T1000 (cell line): Measurements from ENCODE around the gene USP24.
"Not testable (repeated sequence)": the region's sequence is repeated elsewhere in the genome, so short reads cannot be mapped to it uniquely, and the experiment has no call there.

Experiments
- DNase-seq: peaks from one replicate; lab custom pipeline; 2025; ENCODE audit warnings: mixed read lengths; lab: John Stamatoyannopoulos, UW

Gene USP24

DNA sequence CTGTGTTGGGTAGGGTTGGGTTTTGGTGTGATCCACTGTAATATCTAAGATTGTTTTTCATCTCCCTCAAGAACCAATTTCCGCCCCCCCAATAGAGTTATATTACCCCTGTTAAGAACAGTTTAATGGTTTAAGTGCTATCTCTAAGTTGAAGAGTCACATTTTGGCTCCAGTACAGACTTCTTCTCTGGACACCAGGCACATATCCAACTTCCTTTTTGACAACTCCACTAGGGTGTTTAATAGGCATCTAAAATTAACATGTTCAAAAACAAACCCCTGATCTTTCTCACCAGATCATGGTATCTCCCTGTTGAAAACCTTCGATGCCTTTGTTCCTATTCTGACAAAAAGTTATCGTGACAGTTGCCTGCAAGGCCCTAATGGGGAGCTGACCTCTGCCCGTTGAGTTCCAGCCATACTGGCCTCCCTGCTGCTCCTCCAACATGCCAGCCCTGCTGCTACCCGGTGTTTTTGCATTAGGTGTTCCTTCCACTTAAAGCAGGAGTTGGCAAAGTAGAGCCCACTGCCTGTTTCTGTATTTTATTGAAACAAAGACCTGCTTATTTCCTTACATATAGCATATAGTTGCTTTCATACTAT, 18.6 kb downstream of the USP24 start:
- DNase-seq, result no peak

DNA sequence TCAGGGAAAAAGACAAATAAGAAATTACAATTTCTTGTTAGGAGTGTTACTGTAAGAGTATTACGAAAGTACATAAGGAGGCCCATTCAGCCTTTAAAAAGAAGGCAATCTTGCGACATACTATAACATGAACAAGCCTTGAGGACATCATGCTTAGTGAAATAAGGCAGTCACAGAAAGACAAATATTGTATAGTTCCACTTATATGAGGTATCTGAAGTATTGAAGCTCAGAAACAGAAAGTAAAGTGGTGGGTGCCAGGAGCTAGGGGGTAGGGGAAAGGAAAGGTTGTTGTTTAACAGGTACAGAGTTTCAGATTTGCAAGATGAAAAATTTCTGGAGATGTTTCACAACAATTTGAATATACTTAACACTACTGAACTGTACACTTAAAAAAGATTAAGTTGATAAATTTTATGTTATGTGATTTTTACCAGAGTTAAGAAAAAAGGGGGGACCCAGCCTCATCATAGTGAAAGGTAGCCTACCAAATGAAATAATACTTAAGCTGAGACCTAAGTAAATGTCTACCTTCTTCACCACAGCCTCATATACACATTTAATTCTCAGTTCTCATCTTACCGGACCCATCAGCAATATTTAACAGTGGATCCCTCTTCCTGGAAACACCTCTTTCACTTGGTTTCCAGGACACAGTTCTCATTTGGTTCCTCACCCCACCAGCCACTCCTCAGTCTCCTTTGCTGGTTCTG, 19.5 kb downstream of the USP24 start:
- no peak for DNase-seq

DNA sequence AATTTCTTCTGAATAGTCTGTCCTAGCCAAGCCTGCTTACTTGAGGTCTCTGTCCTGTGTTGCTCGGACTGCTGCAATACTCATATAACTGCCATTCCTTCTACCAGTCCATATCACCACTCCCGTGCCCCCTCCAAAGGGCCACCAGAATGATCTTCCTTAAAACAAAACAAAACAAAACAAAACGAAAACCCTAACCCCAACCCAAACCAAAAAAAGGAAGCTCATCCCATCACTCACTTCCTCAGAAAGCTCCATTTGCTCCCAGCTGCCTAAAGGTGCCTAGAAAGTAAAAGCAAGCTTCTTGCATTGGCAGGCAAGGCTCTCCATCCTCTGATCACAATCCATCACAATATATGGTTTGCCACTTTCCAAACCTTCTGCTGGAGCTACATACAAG, 20.3 kb downstream of the USP24 start:
- no peak for DNase-seq

DNA sequence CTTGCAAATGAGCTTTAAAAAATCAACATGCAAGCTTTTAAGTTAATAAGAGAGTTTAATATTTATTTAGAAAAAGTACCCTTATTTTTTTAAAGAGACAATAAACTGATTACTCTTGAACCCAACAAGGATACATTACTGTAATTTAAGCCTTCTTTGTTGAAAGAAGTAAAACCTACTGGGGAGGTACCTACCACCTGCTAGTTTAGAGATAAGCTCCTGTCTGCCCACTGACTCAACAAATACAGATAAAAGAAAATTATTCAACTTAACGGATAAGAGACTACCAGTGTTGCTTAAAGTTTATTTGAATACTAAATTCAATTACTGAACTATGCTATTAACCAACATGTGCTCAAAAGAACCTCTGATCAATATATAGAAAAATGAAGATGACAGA, 23.1 kb downstream of the USP24 start:
- DNase-seq, result no peak

DNA sequence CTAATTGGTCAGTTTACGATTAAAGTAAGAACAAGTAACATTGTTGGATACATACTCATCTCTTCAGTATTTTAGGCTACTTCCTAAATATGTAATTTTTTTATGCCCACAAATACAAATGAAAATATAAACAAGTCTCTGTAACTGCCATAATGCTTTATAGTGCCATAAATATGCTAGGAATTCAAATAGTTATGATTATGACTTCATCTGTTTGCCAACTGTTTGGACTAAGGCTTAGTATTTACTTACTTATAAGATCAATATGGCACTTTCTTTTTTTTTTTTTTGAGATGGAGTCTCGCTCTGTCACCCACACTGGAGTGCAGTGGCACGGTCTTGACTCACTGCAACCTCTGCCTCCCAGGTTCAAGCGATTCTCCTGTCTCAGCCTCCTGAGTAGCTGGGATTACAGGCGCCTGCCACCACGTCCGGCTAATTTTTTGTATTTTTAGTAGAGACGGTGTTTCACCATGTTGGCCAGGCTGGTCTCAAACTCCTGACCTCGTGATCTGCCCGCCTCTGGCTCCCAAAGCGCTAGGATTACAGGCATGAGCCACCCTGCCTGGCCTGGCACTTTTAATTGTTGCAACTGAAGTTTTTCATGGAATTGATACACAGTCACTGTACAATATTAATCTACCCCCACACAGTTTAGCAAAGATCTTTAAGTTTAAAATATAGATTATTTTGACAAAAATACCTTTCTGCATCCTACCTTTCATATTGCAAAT, 23.8 kb downstream of the USP24 start:
- not testable (repeated sequence) for DNase-seq

DNA sequence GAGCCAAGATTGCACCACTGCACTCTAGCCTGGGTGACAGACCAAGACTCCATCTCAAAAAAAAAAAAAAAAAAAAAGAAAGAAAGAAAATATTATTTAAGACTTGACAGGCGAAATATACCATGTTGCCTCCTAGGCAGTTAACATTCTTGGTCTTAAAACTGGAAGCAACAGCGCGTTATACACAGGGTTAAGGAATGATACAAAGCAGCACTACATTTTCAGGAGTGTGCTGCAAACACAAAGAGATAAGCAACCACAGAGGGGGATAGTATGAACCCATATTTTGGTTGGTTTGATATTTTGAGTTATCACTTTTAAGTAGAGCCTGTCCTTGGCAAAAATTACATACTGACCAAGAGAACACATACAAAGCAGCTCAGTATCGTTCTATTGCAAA, 25.1 kb downstream of the USP24 start:
- DNase-seq, result no peak

DNA sequence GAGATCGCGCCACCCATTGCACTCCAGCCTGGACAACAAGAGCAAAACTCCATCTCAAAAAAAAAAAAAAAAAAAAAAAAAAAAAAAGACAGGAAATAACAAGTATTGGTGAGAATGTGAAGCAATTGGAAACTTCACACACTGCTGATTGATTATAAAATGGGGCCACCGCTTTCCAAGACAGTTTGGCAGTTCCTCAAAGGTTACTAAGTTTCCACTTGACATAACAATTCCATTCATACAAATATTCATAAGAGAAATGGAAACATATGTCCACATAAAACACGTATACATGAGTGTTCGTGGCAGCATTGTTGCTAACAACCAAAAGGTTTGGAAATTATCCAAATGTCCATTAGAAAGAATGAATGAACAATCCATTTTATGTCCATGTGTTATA, 26.3 kb downstream of the USP24 start:
- no peak for DNase-seq

DNA sequence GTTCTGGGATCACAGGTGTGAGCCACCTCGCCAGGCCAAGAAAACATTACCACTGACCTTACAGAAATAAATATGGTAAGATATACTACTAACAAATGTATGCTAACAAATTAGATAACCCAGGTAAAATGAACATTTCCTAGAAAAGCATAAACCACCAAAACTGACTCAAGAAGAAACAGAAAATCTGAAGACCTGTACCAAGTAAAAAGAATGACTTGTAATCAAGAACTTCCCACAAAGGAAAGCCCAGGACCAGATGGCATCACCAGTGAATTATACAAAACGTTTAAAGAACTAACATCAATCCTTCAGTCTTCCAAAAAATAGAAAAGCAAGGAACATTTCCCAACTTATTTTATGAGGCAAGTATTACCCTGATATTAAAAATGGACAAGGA, 29.3 kb downstream of the USP24 start:
- DNase-seq, result no peak

DNA sequence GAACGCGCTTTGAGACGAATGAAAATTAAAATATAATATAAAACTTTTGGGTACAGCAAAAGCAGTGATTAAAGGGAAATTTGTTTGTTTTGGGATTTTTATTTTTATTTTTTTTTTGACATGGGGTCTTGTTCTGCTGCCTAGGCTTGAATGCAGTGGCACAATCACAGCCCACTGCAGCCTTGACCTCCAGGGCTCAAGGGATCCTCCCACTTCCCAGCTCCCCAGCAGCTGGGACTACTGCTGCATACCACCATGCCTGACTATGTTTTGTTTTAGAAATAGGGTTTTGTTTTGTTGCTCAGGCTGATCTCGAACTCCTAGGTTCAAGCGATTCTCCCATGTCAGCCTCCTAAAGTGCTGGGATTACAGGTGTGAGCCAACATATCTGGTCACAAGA, 30.3 kb downstream of the USP24 start:
- DNase-seq, result no peak

DNA sequence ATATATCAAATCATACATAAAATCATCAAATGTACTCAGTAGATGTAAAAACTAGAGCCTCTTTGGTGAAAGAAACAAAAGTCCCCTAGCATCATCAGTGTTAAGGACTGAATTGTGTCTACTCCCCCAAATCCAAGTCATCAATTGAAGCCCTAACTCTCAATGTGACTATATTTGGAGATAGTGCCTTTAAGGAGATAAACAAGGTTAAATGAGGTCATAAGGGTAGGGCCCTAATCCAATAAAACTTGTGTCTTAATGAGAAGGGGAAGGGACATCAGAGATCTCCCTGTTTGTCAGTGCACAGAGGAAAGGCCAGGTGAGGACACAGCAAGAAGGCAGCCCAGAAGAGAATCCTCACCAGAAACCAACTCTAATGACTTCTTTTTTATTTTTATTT, 33.5 kb downstream of the USP24 start:
- DNase-seq, result no peak

DNA sequence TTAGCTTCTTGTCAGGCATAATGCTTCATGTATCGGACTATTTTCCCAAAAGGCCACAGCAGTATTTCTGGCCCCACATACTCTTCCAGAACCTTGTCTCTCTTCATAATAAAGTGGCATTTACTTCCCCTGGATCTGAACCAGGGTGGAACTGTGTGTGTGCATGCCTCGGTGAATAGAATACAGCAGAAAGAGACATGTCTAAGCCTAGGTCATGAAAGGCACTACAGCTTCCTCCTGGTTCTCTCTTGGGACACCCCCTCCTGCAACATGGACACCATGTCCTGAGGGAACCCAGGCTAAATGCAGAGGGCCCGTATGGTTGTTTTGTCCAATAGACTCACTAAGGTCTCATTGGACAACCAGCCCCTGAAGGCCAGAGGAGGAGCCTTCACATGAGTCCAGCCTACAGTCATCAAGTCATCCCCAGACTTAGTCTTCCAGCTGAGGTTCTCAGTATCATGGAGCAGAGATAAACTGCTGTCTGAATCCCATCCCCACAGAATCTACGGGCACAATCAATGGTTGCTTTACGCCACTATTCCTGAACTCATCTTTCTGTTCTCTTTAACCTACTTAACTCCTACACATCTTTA, 35.0 kb downstream of the USP24 start:
- no peak for DNase-seq

DNA sequence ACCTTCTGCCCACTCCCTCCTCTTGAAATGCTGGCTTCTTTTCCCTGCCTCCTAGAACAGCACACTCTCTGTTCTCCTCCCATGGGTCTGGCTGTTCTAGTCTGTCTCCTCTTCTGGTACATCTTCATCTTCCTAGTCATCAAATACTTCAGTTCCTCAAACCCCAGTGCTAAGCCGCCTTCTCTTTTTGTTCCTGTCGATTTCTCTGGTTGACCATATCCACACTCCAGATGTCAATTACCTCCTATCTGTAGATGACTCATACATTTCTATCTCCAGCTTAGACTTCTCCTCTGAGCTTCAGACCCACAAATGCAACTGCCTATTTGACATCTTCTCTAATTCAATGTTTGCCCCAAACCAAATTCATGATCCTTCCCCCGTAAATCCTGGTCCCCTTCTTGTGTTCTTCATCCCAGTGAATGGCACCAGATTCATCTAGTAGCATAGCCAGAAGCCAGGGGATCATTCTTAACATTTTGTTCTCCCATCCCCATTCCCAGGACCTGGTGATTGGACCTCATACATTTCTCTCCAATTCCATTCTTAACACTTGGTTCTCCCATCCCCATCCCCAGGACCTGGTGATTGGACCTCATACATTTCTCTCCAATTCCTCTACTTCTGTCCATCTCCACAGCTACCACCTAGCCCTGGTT, 35.9 kb downstream of the USP24 start:
- no peak for DNase-seq

DNA sequence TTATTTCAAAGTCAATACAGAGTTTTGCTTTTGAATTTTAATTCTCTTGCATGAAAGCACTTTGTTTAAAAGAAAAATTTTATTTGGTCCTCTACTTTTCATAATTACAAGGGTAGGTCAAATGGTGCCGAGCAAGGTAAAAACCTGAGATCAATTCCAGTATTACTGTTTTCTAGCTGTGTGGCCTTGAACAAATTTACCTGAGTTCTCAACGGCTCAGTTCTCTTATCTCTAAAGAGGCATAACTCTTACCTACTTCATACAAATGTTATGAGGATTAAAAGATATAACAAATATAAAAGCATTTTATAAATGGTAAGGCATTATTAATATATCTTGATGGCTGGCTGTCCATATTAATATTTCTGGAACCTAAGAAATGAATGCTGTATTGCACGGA, 42.5 kb downstream of the USP24 start:
- no peak for DNase-seq

DNA sequence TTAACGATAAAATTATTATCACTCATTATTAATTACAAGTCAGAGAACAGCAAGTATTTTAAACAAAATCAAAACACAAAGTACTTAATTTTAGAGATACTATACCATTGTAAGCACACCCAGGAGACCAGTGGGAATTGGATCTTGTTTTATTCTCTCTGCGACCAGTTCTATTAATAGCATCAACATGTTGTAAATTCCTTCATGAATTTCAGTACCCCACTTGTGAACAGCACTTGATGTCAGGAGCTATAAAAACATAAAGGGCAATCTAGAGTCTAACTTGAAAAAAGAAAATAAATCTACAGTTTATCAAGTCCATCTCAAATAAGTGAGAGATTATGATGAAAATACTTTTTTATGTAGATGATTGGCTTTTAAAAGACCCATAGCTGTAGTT, 42.9 kb downstream of the USP24 start:
- no peak for DNase-seq

DNA sequence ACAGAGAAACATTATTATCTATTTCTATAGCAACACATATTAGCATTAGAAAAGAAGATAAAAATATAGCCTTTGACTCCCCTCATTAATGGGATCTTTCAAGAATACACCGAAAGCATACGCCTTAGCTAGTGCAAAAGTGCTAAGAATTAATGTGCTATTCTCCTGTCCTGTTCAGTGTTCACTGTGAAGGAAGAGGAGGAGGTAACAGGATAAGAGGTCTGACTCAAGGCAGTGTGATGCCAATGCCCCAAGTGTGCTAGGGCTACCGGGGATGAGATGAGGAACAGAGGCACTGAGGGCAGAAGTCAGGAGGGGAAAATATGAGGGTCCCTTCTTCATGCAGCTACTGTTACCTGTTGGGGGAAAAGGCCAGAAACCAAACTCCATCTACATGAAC, 43.5 kb downstream of the USP24 start:
- DNase-seq, result no peak

DNA sequence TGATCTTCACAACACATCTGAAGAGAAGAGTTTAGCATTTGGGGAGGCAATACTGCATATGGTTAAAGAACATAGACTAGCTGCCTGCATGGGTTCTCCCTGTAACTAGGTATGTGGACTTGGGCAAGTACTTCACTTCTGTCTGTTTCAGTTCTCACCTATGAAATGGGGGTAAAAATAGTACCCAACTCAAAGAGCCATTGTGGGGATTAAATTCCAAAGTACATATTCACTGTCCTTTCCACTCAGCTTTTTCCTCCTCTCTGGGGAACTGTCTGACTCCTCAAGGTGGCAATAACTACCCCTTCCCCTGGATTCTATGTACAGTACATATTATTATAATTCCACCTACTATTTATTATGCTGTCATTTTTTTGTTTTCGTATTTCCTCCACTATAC, 44.7 kb downstream of the USP24 start:
- no peak for DNase-seq

DNA sequence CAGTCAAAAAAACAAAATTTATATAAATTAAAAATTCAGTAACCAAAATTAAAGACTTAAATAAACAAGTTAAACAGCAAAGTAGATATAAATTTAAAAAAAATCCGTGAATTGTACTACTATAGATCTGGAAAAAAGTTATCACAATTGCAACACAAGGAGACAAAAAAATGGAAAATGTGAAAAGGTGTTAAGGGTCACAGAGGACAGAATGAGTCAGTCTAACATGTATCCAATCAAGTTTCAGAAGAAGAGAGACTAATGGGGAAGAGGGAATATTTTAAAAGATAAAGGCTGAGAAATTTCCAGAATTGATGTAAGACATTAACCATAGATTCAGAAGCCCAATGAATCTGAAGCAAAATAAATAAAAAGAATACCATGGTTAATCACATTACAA, 46.0 kb downstream of the USP24 start:
- DNase-seq, result no peak

DNA sequence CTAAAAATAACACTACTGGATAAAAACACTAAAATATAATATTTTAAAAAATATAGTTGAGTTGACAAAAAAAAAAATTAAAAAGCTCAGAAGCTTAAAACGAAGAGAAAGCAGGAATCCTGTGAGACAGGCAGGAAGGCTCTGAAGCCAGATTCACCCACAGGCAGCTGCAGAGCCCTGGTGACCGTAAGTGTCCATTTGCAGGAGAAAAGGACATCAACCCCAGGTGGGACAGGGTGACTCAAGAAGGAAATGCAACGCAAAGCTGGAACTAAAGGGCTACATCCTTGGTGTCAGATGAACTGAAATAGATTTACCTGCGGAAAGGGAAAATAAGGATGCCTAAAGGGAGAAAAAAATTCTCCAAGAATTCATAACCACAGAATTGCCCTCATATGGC, 46.8 kb downstream of the USP24 start:
- DNase-seq, result no peak

DNA sequence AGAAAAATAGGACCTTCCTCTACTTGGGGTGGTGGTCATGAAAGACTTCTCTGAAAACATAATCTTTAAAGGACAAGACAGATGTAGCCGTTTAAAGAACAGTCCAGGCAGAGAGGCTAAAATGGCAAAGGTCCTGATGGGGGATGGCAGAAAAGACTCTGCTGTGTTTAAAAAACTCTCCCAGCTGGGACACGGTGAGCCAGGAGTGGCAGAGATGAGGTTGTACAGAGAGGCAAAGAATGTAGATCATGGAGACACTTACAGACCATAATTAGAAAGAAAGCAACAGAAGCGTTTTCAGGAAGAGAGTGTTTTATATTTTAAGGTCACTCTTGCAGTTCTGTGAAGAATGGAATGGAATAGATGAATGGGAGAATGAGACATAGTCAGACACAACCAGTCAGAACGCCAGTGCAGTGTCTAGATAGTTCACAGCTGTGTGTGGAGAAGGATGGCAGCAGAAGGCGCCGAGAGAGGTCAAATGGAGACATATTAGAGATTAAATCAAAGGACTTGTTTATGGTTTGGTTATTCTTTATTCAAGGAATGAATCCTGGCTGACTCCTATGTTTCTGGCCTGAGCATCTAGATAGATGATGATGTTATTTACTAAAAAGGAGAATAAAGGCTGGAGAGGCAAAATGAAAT, 47.8 kb downstream of the USP24 start:
- DNase-seq, result no peak

DNA sequence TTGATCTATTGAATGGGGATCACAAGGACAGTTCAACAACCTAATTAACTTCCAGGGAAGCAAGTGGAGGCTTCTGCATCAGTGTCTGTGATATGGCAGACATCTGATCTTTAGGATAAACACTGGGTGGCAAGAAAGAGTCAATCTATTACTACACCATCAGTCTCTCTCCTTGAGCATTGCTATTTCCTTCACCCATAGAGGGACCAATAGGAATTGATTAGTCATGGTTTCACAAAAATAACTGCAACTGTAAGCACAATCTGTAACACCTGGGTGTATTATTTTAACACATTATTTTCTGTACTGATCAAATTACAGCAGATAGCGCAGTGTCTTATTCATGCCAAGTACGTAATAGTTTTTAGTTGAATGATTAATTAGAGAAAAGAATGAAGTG, 50.3 kb downstream of the USP24 start:
- DNase-seq, result no peak

DNA sequence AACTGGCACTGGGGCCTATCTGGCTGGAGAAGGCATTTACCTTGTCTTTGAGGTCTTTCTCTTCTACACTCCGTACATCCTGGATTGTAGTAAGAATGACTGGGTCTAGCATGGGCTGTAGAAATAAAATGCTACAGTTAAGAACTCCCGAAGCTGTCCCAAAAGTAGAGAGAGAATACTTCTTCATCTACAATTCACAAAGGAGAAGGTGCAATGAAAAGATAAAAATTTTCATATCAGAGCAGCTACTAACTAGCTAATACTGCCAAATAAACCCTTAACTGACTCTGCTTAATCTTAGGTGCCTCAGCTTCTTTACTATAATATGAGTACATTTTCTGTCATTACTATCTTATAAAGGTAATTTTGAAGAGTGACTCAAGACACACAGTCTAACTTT, 55.6 kb downstream of the USP24 start:
- no peak for DNase-seq

DNA sequence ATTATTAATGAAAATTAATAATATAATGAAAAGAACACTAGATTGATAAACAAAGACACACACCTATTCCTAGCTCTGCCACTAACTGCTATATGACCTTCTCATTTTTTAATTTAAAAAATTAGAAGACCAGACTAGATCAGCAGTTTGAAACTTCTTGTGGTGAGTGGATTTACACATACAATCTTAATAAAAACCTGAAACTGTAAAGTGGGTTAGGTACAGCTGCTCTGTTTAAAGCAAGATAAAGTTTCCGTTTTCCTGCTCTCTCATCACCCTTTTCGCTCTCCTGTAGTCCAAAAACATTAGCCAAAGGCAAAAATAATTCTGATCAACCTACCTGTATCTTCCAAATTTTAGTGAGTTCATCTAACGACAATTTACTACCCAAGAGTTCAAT, 58.6 kb downstream of the USP24 start:
- no peak for DNase-seq
